ENCODE measurements around the gene SMARCD3. TPM values are rescaled to one million over a fixed set of nuclear protein-coding genes. Genes with fewer than 3 reads are reported as not detected.

Gene SMARCD3
- total and polyA plus RNA-seq, 2 of the 13 experiments (the other 11 are each of a cell fraction or from before 2014, with no cell fraction given): 0.20 to 0.62 TPM

DNA sequence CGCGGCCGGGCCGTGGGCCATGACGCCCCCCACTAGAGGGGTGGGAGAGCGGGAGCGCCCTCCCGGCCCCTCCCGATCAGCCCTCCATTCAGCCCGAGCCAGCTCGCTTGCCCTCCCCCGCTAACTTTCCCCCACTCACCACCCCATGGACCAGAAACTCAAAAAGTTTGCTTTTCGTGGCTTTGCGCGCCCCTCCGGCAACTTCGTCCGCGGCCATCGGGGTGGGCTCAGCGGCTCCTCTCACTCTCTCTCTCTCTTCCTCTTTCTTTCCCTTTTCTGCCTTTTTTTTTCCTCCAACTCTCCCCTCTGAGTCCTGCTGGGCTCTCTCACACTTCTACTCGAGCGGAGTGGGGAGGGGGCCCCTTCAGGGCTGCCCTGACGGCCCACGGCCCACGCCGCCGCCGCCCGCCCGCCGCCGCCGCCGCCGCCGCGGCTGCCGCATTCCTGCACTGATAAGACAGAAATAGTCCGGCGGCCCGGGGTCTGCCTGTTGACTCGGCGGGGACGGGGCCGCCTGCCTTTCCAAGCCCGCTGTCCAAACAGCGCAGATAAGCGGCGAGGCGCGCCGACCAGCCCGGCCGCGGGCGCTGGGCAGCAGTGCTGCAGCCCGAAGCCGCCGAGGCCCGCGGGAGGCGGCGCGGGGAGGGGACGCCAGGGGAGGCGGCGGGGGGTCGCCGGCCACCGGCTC lies at the start of gene SMARCD3 (continued):
- TF ChIP-seq MNT (IDR thresholded peaks at IDR 0.05) (no peak), RAD21 (CRISPR knock-in tag; IDR thresholded peaks at IDR 0.05) (0 out of 2 replicates have a peak, but pooled peaks have one; percentile 11), SNAPC2 (CRISPR knock-in tag; IDR thresholded peaks at IDR 0.05) (no peak), SATB2 (CRISPR knock-in tag; IDR thresholded peaks at IDR 0.05) (no peak), ZBTB7B (CRISPR knock-in tag; IDR thresholded peaks at IDR 0.05) (0 out of 2 replicates have a peak, but pooled peaks have one; percentile 50), HOXD1 (CRISPR knock-in tag; IDR thresholded peaks at IDR 0.05) (no peak), ZNF800 (CRISPR knock-in tag; IDR thresholded peaks at IDR 0.05) (peak; percentile 86; the same call in 1 of the 2 replicates), SALL1 (CRISPR knock-in tag; IDR thresholded peaks at IDR 0.05) (no peak), MYC (CRISPR knock-in tag; IDR thresholded peaks at IDR 0.05; ENCODE audit: borderline replicate concordance) (no peak), ZSCAN25 (CRISPR knock-in tag; IDR thresholded peaks at IDR 0.05) (no peak), HIVEP1 (CRISPR knock-in tag; IDR thresholded peaks at IDR 0.05) (no peak), ZNF431 (CRISPR knock-in tag; IDR thresholded peaks at IDR 0.05; ENCODE audit: borderline replicate concordance, low read depth) (no peak), ZNF691 (CRISPR knock-in tag; IDR thresholded peaks at IDR 0.05; ENCODE audit: borderline replicate concordance, low read depth) (no peak), ADNP (CRISPR knock-in tag; IDR thresholded peaks at IDR 0.05) (no peak), HOXA7 (CRISPR knock-in tag; IDR thresholded peaks at IDR 0.05) (no peak), SRF (IDR thresholded peaks at IDR 0.05; ENCODE audit: low read depth, low read length) (no peak), ZNF564 (CRISPR knock-in tag; IDR thresholded peaks at IDR 0.05) (no peak)
- TF ChIP-seq, protein P1, sequence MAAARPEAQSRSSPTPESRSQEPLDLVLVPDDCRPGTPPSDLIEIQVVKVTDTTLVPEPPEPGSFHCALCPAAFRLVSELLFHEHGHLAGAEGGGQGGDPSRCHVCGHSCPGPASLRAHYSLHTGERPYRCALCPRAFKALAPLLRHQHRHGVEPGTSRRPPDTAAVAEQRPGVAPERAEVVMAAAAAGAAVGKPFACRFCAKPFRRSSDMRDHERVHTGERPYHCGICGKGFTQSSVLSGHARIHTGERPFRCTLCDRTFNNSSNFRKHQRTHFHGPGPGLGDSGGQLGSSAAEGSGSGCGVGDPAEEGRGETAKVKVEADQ (CRISPR knock-in tag; IDR thresholded peaks at IDR 0.05; ENCODE audit: borderline replicate concordance): no peak
- TF ChIP-seq, protein P2, sequence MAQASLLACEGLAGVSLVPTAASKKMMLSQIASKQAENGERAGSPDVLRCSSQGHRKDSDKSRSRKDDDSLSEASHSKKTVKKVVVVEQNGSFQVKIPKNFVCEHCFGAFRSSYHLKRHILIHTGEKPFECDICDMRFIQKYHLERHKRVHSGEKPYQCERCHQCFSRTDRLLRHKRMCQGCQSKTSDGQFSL (CRISPR knock-in tag; IDR thresholded peaks at IDR 0.05): no peak
- TF ChIP-seq, protein P3, sequence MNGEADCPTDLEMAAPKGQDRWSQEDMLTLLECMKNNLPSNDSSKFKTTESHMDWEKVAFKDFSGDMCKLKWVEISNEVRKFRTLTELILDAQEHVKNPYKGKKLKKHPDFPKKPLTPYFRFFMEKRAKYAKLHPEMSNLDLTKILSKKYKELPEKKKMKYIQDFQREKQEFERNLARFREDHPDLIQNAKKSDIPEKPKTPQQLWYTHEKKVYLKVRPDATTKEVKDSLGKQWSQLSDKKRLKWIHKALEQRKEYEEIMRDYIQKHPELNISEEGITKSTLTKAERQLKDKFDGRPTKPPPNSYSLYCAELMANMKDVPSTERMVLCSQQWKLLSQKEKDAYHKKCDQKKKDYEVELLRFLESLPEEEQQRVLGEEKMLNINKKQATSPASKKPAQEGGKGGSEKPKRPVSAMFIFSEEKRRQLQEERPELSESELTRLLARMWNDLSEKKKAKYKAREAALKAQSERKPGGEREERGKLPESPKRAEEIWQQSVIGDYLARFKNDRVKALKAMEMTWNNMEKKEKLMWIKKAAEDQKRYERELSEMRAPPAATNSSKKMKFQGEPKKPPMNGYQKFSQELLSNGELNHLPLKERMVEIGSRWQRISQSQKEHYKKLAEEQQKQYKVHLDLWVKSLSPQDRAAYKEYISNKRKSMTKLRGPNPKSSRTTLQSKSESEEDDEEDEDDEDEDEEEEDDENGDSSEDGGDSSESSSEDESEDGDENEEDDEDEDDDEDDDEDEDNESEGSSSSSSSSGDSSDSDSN (CRISPR knock-in tag; IDR thresholded peaks at IDR 0.05): peak; percentile 67; the same call in 1 of the 2 replicates
- TF ChIP-seq, protein P4, sequence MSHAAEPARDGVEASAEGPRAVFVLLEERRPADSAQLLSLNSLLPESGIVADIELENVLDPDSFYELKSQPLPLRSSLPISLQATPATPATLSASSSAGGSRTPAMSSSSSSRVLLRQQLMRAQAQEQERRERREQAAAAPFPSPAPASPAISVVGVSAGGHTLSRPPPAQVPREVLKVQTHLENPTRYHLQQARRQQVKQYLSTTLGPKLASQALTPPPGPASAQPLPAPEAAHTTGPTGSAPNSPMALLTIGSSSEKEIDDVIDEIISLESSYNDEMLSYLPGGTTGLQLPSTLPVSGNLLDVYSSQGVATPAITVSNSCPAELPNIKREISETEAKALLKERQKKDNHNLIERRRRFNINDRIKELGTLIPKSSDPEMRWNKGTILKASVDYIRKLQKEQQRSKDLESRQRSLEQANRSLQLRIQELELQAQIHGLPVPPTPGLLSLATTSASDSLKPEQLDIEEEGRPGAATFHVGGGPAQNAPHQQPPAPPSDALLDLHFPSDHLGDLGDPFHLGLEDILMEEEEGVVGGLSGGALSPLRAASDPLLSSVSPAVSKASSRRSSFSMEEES (CRISPR knock-in tag; IDR thresholded peaks at IDR 0.05): no peak

Data from HepG2 (cell line).